GM19452 (cell line): ENCODE results near the gene LRMDA.
"Not testable (repeated sequence)": the region's sequence is repeated elsewhere in the genome, so short reads cannot be mapped to it uniquely, and the experiment has no call there.

Source experiments
- ATAC-seq: cut with Tn5 transposase; IDR thresholded peaks from one replicate; pipeline ENCODE4 v1.9.1; 2021; ENCODE audit not compliant: unreplicated experiment

The LRMDA gene

DNA sequence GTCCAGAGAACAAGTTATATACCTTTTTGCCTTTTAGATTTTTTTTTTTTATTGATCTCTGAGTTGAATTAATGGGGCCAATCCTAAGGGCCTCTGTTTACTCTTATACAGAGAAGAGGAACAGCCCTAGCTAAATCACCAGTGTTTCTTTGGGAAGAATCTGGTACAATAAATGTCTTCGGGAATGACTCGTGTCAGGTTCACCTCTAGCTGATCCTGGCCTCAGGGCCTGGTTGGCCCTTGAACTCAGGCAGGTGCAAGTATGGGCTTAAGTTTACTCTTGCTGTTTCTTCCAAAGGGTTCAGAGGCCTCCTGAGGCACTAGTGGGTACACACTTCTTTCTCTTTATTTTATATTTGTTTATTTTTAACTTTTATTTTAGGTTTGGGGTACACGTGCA, 71.0 kb downstream of the LRMDA start:
- ATAC-seq: no peak

- ATAC-seq: no peak
Measured at GRCh38 chr10:75502838-75503237, 71.4 kb downstream of the LRMDA start.

- ATAC-seq: no peak
Measured at GRCh38 chr10:75505293-75505692, 73.9 kb downstream of the LRMDA start.

DNA sequence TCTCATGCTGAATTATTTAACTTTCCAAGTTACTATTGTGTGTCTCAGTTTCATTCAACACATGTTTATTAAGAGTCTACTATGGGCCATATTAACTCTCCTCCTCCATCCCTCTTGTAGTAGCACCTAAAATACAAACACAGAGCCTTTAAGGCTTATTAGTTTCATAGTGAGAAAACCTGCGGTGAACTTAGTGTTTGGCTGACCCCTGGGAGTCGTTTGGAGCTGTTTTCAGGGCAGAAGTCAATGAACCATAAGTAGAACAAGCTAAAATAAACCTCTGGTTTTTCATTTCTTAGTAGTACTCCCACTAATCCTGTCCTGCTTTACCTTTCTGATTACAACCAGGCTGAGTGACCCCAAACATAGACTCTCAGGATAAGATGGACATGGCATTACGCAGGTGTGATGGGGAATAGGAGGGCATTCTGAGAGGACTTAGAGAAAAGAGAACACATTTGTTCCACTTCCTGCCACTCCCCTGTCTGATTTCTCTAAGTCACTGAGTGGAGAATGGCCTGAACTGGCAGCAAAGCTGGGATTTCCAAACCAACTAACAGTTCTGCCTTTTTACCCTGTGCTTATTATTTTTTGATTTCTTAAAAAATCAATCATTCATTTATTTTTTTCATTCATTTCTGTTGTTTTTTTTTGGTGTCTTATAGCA, 74.5 kb downstream of the LRMDA start:
- ATAC-seq: peak; percentile 81

- ATAC-seq: no peak
Measured at GRCh38 chr10:75506930-75507329, 75.5 kb downstream of the LRMDA start.

- ATAC-seq: no peak
Measured at GRCh38 chr10:75507469-75507868, 76.0 kb downstream of the LRMDA start.

DNA sequence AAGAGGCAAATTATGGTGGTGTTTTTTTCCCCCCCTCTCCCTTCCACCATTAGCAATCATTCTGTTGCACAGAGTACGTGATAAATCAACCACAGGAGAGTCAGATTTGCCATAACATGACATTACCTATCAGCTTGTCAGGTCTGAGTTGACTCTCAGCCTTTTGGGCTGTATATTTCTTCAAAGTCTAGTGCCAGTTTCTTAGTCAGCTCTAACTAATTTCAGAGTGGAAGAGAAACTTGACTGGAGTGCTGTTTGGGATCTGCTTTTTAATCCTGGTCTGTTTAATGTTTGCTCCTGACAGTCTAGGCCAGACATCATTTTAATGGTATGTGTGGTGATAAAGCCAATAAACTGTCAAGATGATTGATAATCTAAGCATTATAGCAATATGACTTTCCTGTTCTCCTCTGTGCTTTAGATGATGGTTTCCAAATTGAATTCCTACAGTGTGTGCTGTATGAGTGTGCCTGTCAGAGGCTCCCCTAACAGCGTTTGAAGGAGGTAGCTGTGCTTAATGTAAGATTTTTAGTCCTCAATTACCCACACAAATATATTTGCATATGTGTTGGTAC, 76.9 kb downstream of the LRMDA start:
- ATAC-seq: no peak

DNA sequence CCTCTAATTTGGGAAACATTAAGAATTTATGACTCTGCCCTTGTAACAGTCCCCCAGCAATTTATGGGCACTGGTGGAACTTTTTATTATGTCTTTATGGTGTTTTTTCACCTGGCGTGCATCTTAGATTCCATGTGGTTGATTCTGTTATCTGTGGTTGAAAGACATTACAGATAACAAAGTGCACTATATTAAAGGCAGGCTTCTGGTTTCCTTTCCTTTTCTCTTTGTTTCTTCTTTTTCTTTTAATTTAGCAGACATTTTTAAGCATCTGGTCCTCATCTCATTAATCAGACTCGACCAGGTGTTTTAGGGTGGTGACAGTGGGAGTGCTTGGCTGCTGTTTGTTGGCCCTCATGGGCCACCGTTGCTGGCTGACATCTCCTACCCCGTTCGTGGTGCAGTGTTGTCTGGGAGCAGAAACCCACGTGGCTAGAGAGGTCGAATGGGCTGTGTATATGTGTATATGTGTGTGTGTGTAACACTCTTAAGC, 77.4 kb downstream of the LRMDA start:
- ATAC-seq: no peak

- ATAC-seq: no peak
Measured at GRCh38 chr10:75509706-75510105, 78.3 kb downstream of the LRMDA start.

- ATAC-seq: no peak
Measured at GRCh38 chr10:75511011-75511410, 79.6 kb downstream of the LRMDA start.

- no peak for ATAC-seq
Measured at GRCh38 chr10:75512203-75512933, 80.9 kb downstream of the LRMDA start.

DNA sequence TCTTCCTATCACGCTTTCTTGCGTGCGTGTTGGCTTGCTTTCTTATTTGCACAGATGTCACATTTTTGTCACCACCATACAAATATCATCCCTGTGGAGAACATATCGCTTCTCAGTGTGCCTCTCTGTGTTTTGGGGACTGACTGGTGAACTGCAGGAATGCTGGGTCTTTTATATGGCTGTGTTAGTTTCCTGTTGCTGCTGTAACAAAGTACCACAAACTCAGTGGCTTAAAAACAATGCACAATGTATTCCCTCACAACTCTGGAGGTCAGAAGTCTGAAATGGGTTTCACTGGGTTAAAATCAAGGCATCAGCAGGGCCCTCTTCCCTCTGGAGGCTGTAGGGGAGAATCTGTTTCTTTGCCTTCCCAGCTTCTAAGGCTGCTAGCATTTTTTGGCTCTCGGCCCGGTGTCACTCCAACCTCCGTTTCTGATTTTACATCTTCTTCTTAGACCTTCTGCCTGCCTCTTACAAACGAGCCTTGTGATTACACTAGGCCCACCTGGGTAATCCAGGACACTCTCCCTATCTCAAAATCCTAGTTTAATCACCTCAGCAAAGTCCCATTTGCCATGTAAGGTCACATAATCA, 82.0 kb downstream of the LRMDA start:
- ATAC-seq: no peak

DNA sequence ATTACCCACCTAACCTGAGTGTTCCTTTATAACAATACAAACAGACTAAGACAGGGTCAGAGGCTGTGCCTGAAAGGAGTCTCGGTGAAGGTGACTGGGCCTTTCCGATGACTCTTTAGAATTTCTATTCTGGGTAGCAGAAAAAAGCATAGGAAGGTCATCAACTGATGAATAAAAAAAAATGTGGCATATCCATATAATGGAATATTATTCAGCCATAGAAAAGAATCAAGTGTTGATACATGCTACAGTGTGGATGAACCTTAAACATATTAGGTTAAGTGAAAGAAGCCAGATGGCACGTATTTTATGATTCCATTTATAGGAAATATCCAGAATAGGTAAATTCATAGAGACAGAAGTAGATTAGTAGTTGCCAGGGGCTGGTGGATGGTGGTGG, 83.4 kb downstream of the LRMDA start:
- no peak for ATAC-seq

- not testable (repeated sequence) for ATAC-seq
Measured at GRCh38 chr10:75516154-75516553, 84.7 kb downstream of the LRMDA start.

DNA sequence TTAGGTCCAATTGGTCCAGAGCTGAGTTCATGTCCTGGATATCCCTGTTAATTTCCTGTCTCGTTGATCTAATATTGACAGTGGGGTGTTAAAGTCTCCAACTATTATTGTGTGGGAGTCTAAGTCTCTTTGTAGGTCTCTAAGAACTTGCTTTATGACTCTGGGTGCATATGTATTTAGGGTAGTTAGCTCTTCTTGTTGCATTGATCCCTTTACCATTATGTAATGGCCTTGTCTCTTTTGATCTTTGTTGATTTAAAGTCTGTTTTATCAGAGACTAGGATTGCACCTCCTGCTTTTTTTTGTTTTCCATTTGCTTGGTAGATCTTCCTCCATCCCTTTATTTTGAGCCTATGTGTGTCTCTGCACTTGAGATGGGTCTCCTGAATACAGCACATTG, 87.8 kb downstream of the LRMDA start:
- not testable (repeated sequence) for ATAC-seq

DNA sequence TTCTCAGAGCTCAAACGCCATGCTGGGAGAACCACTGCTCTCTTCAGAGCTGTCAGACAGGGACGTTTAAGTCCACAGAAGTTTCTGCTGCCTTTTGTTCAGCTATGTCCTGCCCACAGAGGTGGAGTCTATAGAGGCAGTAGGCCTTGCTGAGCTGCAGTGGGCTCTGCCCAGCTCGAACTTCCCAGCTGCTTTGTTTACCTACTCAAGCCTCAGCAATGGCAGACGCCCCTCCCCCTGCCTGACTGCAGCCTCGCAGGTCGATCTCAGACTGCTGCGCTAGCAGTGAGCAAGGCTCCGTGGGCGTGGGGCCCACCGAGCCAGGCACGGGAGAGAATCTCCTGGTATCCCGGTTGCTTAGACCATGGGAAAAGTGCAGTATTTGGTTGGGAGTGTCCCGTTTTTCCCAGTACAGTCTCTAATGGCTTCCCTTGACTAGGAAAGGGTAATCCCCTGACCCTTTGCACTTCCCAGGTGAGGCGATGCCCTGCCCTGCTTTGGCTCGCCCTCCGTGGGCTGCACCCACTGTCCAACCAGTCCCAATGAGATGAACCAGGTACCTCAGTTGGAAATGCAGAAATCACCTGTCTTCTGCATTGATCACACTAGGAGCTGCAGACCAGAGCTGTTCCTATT, 89.9 kb downstream of the LRMDA start:
- not testable (repeated sequence) for ATAC-seq

DNA sequence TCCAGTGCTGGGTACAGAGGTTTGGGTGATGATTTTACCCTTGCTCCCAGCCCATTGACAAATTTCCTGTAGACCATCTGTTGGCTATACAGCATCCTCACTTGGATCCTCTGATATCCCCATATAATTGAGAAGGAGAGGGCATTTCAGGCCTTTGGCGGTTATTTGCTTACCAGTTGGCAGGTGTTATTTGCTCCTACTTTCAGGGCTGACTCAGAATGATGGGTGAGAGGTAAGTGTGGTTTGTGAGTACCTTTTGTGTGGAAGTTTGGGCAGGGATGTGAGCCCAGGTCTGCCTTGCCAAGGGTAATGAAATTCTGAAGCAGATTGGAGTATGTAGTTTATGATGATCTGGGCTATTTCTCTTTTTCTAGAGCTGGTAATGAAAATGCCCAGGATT, 93.6 kb downstream of the LRMDA start:
- no peak for ATAC-seq

- no peak for ATAC-seq
Measured at GRCh38 chr10:75525646-75526045, 94.2 kb downstream of the LRMDA start.

DNA sequence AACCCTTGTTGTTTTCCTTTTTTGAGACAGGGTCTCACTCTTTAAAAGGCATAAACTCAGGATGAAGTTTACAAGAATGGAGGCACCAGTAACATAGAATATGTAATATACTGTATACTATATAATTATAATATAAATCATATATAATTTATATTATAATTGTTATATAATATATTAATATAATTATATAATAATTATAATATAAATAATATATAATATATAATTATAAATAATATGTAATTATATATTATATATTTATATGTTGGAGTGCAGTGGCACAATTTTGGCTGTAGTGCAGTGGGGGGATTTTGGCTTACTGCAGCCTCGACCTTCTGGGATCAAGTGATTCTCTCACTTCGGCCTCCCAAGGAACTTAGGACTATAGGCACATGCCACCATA, 96.1 kb downstream of the LRMDA start:
- ATAC-seq: no peak

DNA sequence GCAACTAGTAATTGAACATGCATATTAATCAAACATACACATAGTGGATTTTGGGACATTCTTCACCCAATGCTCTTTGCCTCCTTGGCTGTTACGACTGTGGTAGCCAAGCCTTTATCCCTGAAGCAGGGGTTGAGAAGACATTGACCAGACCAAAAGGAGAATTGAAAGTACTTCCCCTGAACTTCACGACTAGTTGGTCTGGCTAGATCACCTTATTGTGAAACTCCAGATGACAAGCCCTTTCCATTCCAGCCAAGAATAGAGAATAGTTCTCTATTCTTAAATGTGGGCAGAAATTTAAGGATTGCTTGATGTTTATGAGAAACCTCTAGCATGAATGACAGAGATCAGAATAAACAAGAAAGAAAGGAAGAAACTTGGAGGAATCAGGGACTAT, 97.0 kb downstream of the LRMDA start:
- no peak for ATAC-seq

DNA sequence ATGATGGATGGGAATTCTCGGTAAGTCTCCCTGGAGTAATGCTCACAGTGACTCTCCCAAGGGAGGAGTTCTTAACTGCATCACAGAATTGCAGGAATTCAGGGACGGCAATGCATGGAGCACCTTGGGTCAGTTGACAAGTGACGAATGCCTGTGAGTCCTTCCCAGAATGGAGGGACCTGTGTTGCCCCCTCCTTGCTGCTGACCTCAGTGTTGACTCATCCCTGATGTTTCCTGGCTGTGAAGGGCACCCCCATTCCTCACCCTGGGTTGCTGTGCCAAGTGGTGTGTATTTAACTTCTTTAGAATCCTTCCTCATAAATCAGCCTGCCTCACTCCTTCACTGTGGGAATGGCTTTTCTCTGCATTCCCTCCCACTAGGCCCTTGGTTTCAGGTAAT, 98.9 kb downstream of the LRMDA start:
- no peak for ATAC-seq
